AG09309 (cell line): ENCODE data around the gene RALY.
"Not testable (repeated sequence)": the region's sequence is repeated elsewhere in the genome, so short reads cannot be mapped to it uniquely, and the experiment has no call there.

Source experiments
- DNase-seq: peaks from one replicate; pipeline ENCODE4 v3.0.0-alpha.2; 2010; ENCODE audit warnings: low read depth
- H3K4me3 ChIP-seq: 2 replicates; pipeline ENCODE4 v1.5.1; 2011; ENCODE audit warnings: mild to moderate bottlenecking, low read depth, low read length, moderate library complexity; ENCODE audit not compliant: control insufficient read depth
- TF ChIP-seq, protein P1 (sequence below): IDR thresholded peaks from 2 replicates; pipeline ENCODE4 v1.5.1; 2011; ENCODE audit warnings: mild to moderate bottlenecking, low read depth, low read length, inconsistent platforms; ENCODE audit not compliant: insufficient read depth, control insufficient read depth; ENCODE audit errors: missing control alignments

RALY gene

DNA sequence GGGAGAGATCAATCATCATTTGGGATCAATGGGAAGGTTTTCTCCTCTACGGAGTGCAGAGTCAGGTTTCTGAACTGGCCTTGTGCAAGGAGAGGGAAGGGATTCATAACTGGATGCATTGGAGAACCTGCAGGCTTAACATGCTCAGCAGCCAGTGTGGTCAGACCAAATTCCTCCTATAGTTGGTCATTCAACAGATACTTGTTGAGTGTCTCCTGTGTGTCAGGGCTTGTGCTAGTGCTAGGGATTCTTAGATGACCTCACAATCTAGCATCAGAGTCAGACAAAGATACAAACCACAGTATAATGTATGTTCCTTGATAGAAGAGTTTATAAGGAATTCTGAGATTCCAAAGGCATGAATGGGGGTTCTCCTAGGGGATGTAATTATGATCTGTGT is 23.9 kb downstream of the RALY start:
- DNase-seq: peak; percentile 62
- TF ChIP-seq, protein P1, sequence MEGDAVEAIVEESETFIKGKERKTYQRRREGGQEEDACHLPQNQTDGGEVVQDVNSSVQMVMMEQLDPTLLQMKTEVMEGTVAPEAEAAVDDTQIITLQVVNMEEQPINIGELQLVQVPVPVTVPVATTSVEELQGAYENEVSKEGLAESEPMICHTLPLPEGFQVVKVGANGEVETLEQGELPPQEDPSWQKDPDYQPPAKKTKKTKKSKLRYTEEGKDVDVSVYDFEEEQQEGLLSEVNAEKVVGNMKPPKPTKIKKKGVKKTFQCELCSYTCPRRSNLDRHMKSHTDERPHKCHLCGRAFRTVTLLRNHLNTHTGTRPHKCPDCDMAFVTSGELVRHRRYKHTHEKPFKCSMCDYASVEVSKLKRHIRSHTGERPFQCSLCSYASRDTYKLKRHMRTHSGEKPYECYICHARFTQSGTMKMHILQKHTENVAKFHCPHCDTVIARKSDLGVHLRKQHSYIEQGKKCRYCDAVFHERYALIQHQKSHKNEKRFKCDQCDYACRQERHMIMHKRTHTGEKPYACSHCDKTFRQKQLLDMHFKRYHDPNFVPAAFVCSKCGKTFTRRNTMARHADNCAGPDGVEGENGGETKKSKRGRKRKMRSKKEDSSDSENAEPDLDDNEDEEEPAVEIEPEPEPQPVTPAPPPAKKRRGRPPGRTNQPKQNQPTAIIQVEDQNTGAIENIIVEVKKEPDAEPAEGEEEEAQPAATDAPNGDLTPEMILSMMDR: no peak
- H3K4me3 ChIP-seq: no peak overlapping the region

DNA sequence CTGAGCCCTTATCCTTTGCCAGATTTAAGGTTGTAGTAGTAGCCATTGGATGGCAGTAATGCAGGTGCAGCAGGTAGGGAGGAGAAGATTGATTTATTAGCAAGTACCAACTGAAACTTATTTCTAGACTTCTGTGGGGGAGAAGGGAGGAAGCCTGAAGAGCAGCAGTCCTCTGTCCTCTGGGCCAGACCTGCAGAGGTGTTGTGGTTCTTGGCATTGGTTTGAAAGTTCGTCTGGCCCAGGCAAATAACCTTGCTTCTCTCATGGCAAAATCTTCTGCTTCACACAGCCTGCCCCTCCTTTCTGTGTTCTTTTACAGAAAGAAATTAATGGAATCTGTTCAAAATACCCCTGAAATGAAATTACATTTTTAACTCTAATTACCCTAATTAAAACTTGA is 24.5 kb downstream of the RALY start:
- no peak for DNase-seq
- no peak overlapping the region for H3K4me3 ChIP-seq
- TF ChIP-seq, protein P1: no peak

DNA sequence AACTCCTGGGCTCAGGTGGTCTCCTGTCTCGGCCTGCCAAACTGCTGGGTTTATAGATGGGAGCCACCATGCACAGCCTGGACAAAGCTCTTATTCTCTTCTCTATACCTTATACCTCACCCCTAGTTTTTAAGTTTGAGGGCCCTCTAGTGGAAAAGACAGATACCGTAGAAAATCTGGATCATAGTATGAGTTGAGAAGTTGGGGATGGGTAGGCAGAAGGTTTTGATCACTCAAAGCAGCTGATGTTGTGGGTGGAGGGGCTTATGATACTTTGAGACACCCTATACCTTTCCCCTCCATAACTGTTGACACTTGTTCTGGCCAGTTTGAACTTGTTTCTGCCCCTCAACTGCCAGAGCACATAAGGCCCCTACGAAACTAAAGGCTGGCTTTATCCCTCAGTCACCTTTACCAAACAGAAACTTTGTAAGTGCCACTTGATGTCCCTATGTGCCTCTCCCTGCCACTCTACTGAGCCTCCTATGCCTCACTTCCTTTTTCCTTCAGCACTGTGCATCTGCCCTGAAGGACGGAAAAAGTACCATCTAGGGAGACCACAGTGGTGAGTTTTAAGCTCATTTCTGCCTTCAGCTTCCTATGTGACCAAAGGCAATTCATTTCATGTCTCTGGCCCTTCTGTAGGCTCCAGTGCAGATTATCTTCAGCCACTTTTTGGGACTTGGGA is 28.6 kb downstream of the RALY start:
- no peak overlapping the region for H3K4me3 ChIP-seq
- no peak for DNase-seq
- TF ChIP-seq, protein P1: peak; percentile 22

DNA sequence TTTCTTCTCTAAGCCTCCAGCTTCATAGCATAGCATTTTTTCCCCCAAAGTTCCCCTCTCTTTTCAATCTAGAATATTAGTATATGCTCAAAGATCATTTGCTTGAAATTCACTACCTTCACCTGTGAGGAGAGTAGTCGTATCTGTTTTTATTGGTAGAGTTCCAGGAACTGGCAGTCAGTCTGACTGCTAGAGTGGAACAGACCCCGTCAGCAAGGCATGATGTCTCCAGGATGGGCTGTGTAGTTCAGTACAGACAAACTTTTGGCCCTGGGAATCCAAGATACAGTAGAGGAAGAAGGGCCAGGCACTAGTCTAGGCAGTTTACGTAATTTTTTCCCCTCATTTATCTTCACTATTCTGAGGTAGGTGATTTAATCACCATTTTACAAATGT is 29.1 kb downstream of the RALY start:
- no peak overlapping the region for H3K4me3 ChIP-seq
- no peak for DNase-seq

DNA sequence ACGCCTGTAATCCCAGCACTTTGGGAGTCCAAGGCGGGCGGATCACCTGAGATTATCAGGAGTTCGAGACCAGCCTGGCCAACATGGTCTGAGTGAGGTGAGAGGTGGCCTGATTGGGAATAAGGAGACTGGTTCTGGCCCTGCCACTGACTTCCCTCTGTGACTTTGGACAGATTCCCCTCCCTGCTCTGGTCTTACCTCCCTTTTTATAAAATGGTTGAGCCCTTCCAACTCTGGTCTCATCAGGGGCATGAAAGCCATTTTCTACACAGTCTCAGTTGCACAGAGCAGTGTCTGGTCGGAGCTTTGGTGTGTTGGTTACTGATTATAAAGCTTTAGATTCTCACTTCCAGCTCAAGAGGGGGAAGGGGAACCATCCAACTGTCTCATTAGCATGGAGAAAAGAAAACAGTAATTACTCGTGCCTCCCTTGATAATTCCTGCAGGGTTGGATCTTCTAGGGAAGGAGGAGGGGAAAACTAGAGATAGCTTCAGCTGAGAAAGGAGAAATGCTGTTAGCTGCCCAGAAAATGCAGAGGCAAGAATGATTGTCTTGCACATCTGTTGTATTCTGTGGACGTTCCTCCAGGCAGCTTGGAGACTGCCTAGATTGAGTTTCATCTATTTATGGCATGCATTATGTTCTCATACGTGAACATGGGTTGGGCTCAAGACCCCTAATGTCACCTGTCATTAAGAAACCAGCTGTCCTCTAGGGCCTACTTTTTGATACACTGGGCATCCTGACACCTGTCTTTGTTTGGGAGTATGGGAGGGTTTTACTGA is 30.4 kb downstream of the RALY start:
- no peak overlapping the region for H3K4me3 ChIP-seq
- DNase-seq: no peak
- TF ChIP-seq, protein P1: no peak

More for the DNA sequence above, 29.1 kb downstream of the RALY start:
- TF ChIP-seq, protein P1: no peak

DNA sequence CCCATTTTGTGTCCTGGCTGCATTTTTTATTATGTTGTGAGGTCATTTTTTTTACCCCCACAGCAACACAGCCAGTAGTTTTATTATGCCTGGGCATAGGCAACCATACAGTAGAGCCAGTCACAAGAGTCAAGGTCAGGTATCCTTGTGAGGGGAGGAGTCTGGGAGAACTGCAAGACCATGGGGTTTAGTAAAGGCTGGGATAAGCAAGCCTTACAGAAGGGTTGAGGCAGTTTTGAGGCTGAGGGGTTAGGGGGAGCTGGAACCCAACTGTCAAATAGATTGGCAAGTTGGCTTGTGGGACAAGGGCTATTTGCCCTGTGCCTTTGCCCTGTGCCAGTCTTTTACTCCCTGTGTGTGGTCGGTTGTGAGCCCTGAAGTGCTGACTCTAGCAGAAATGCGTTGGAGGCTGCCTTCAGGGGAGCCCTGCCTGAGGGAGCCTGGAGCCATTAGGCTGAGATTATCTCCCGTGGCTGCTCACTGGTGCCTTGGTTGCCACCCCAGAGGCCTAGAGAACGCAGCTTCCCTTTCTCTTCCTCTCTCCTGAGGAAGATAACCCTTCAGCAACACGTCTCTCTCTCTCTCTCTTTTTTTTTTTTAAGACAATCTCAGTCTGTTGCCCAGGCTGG is 31.1 kb downstream of the RALY start:
- DNase-seq: no peak
- TF ChIP-seq, protein P1: no peak
- no peak overlapping the region for H3K4me3 ChIP-seq

DNA sequence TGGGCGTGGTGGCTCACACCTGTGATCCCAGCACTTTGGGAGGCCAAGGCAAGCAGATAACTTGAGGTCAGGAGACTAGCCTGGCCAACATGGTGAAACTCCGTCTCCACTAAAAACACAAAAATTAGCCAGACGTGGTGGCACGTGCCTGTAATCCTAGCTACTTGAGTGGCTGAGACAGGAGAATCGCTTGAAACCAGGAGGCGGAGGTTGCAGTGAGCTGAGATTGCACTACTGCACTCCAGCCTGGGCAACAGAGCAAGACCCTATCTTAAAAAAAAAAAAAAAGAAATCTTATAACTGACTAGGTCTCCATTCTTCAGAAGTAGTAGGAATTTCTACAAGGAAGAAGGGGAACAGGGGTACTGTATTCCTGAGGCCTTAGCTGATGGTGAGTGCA is 34.3 kb downstream of the RALY start:
- DNase-seq, H3K4me3 ChIP-seq: not testable (repeated sequence)
